AG09309 (cell line): ENCODE data around the gene SLC22A14.
"Not testable (repeated sequence)": the region's sequence is repeated elsewhere in the genome, so short reads cannot be mapped to it uniquely, and the experiment has no call there.

Source experiments
- DNase-seq: peaks from one replicate; pipeline ENCODE4 v3.0.0-alpha.2; 2010; ENCODE audit warnings: low read depth
- H3K4me3 ChIP-seq: 2 replicates; pipeline ENCODE4 v1.5.1; 2011; ENCODE audit warnings: mild to moderate bottlenecking, low read depth, low read length, moderate library complexity; ENCODE audit not compliant: control insufficient read depth
- TF ChIP-seq, protein P1 (sequence below): IDR thresholded peaks from 2 replicates; pipeline ENCODE4 v1.5.1; 2011; ENCODE audit warnings: mild to moderate bottlenecking, low read depth, low read length, inconsistent platforms; ENCODE audit not compliant: insufficient read depth, control insufficient read depth; ENCODE audit errors: missing control alignments

SLC22A14 gene, protein sequence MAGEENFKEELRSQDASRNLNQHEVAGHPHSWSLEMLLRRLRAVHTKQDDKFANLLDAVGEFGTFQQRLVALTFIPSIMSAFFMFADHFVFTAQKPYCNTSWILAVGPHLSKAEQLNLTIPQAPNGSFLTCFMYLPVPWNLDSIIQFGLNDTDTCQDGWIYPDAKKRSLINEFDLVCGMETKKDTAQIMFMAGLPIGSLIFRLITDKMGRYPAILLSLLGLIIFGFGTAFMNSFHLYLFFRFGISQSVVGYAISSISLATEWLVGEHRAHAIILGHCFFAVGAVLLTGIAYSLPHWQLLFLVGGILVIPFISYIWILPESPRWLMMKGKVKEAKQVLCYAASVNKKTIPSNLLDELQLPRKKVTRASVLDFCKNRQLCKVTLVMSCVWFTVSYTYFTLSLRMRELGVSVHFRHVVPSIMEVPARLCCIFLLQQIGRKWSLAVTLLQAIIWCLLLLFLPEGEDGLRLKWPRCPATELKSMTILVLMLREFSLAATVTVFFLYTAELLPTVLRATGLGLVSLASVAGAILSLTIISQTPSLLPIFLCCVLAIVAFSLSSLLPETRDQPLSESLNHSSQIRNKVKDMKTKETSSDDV

DNA sequence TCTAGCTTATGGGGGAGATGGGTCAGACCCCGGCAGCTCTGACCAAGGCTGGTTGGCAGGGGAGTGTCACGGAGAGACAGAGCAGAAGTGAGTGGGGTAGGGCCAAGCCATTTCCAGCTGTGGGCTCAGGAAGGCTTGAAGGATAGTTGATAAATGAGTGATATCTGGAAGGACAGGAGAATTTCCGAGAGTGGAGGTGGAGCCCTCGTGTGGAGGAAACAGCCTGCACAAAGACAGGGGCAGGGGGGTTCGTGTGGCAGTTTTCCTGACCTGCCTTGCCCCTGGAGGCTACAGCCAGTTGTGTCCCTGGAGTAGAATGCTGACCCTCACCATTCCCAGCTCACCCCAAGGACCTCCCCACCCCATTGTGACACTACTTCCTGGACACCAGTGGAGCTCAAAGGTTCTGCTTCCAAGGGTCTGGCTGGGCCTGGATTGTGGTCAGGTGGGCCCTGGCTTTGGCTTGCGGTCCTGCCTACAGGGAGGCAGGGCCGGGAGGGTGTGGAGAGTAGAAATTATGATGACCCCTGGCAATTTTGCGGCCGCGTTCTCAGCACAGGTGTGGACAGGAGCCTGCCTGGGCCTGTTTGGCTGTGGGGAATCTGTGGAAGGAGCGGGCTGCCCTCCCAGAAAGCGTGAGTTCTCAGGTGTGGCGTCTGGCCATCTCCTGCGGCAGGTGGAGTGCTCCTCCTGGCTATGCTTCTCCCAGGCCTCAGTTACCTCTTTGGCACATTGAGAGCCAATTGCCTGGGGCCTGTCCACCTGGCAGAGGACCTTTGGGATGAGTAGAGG, at the start of gene SLC22A14:
SLC22A14 (plus strand) TSS at position 400 of the 792 bp plus-strand sequence. CDS start 23,733 bp downstream, outside the sequence.
- TF ChIP-seq, protein P1, sequence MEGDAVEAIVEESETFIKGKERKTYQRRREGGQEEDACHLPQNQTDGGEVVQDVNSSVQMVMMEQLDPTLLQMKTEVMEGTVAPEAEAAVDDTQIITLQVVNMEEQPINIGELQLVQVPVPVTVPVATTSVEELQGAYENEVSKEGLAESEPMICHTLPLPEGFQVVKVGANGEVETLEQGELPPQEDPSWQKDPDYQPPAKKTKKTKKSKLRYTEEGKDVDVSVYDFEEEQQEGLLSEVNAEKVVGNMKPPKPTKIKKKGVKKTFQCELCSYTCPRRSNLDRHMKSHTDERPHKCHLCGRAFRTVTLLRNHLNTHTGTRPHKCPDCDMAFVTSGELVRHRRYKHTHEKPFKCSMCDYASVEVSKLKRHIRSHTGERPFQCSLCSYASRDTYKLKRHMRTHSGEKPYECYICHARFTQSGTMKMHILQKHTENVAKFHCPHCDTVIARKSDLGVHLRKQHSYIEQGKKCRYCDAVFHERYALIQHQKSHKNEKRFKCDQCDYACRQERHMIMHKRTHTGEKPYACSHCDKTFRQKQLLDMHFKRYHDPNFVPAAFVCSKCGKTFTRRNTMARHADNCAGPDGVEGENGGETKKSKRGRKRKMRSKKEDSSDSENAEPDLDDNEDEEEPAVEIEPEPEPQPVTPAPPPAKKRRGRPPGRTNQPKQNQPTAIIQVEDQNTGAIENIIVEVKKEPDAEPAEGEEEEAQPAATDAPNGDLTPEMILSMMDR = no peak
- DNase-seq = no peak
- no peak within 1 kb of the TSS for H3K4me3 ChIP-seq

DNA sequence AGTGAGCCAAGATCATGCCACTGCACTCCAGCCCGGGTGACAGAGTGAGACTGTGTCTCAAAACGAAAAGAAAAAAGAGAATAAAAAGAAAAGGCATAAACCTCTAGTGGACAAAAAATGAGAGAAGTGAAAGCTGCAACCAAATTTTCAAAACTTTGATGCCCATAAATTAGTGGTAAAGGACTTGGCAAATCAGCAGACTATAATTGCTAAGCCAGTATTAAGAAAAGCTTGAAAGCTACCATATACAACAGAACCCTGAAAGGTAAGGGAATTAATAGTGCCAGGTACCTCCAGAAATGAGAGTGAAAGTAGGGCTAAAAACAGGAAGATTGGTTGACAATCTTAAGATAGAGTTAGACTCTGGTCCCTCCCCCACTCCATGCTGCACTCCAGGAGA, 49.4 kb upstream of the SLC22A14 start:
- TF ChIP-seq, protein P1 = no peak
- no peak for DNase-seq
- H3K4me3 ChIP-seq = no peak overlapping the region

DNA sequence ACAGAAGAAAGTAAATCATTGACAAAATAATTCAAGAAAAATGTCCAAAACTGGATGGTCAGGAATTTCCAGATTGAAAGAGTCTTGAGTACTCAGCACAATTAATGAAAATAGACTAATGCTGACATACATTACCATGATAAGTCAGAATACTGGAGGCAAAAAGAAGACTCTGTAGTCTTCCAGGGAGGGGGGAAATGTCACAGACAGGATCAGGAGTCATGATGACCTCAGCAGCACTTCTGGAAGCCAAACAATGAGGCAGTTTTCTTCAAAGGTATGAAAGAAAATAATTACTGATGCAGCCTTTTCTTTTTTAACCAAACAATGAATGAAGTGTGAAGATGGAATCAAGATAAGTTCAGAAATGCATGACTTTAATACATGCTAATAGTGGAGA, 46.6 kb upstream of the SLC22A14 start:
- DNase-seq = no peak
- H3K4me3 ChIP-seq = no peak overlapping the region

DNA sequence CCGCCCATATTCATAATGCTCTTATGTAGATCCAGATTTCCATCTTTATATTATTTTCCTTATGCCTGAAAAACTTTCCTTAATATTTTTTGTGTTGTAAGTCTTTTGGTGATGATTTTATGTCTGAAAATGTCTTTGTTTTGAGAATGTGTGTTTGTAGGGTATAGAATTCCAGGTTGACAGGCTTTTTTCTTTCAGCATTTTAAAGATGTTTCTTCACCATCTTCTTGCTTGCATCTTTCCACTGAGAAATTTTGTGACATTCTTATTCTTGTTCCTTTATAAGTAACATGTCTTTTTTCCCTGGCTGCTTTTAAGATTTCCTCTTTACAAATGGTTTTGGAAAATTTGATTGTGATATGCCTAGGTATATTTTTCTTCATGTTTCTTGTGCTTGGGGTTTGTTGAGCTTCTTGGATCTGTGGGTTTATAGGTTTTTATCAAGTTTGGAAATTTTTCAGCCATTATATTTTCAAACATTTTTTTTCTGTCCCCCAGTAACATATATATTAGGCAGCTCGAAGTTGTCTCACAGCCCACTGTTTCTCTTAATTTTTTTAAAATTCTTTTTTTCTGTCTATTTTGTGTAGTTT, 43.6 kb upstream of the SLC22A14 start:
- H3K4me3 ChIP-seq = no peak overlapping the region
- DNase-seq = no peak
- TF ChIP-seq, protein P1 = no peak

More for the DNA sequence above, 46.6 kb upstream of the SLC22A14 start:
- TF ChIP-seq, protein P1 = no peak

DNA sequence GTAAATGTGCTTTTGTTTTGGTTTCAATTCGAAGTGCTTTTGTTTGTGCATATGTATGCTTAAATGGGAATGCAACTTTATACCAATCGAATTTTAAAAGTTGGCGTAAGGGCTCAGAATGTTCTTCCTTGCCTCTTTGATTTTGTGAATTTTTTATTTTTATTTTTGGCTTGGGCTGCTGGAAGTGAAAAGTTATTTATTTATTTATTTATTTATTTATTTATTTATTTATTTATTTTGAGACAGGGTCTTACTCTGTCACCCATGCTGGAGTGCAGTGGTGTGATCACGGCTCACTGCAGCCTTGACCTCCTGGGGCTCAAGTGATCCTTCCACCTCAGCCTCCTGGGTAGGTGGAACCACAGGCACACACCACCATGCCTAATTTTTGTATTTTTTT, 39.3 kb upstream of the SLC22A14 start:
- DNase-seq, H3K4me3 ChIP-seq: not testable (repeated sequence)

DNA sequence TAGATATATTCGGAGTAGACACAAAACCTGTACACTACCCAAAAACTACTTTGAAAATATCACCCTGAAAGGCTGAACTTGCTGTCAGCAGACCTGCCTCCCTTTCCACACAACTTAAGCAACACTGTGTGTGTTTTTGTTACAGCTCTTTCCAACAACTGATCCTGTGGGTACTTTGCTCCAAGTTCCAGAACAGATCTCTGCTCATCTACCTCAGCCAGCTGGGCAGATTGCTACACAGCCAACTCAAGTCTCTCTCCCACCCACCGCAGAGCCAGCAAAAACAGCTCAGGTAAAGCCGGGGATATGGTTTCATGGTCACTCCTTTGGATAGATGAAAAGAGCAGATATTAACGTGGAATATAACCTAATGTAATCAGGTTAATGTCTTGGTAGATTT, 36.2 kb upstream of the SLC22A14 start:
- TF ChIP-seq, protein P1 = no peak
- no peak for DNase-seq
- no peak overlapping the region for H3K4me3 ChIP-seq
